Left forelimb (tissue), 1 donor: ENCODE data around the gene ZNF541.
"Not testable (repeated sequence)": the region's sequence is repeated elsewhere in the genome, so short reads cannot be mapped to it uniquely, and the experiment has no call there.

Experiments used
- DNase-seq: peaks from one replicate; pipeline ENCODE4 v3.0.0-alpha.2; 2018; ENCODE audit warnings: low spot score

The ZNF541 gene

DNA sequence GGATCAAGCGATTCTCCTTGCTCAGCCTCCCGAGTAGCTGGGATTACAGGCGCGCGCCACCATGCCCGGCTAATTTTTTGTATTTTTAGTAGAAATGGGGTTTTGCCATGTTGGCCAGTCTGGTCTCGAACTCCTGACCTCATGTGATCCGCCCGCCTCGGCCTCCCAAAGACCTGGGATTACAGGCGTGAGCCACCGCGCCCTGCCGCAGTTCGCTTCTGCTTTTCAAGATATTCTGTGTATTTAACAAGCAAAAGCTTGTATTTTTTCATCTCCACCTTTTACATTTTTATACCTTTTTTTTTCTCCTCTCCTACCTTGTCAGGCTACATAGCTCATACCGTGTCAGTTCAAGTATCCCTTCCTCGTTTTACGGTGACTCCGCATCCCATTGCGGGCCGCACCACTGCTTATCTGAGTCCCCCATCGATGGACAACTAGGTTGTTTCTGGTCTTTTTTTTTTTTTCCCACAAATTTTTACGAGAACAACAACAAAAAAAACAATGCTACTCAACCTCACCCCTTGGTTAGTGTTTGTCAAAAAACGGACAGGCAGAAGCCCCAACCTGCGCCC is 26.8 kb upstream of the ZNF541 start:
- DNase-seq, result not testable (repeated sequence)

DNA sequence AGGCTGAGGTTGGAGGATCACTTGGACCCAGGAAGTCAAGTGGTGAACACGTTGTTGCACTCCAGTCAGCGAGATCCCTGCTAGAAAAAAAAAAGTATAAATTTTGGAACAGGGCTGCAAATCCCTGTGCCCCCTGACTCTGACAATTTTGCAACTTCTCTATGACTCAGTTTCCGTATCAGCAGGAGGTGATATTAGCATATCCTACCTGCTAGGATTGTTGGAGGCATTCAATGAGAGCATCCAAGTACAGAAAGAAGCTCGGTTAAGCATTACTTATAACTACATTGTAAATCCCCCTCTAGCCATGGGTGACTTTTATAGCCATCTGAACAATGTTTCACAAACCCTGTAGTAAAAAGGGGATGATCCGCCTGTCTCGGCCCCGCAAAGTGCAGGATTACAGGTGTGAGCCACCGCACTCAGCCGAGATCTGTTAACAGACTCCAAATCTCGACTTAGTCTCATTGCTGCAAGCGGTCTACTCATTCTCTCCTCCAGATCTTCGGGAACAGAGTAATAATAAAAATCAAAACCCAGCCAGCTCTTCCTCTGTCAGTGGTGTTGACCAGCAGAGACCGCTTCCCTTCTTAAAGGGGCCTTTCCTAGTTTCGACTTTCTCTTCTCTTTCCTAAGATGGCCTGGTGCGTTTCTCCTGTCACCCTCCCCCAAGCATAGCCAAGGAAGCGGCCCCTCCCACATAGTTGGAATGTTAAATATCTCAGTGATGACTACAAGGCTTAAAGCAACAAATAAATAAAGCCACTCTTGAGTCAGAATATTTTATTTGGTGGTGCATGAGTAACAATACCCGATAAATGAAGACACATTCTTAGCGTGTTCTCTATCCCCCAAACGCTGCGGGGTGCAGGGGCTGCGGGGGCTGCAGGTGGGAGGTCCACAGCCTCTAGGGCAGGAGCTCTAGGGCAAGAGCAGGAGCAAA is 25.7 kb upstream of the ZNF541 start:
- no peak for DNase-seq

DNA sequence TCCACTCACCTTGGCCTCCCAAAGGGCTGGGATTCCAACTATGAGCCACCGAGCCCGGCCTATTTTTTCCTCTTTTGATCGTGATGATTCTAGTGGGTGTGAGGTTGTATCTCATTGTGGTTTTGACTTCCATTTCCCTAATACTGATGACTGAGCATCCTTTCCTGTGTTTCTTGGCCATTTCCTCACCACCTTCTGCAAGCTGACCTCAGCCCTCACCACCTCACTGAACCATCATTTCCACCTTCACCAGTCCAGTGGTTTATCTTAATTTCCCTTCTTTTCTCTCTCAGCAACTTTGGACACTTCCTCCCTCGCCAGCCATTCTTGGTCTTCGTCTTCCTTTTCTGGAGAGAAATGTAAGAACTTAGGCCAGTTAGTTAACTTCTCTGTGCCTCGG is 23.0 kb upstream of the ZNF541 start:
- no peak for DNase-seq

DNA sequence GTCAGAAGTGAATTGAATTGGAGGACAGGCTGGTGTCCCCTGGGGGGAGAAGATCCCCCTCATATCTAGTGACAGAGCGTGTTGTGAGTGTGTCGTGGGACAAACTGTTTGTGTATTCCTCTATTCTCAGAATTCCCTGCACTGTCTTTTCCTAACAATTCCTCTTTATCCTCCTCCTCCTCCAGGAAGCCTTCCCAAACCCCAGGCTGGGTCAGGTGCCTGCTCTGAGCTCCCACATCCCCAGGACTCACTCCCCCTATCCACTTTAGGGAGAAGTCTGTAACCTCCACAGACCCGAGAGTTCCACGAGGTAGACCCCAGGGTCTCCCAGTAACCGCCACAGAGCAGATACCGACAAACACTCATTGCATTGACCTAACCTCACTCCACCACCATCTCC is 20.9 kb upstream of the ZNF541 start:
- no peak for DNase-seq

DNA sequence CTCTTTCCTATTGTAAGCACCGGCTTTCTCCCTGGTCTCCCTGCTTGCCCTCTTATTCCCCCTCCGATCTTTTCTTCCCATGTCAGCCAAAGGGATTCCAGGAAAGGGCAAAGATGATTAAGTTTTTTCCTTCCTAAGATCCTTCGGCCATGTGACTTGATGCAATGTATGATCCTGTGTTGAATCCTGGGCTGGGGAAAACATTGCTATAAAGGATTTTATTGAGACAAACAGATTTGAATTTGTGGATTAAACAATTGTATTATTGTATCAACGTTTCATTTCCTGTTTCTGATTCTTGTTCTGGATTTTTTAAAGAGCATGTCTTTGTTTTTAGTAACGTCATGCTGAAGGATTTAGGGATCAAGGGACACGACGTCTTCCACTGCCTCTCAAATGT is 16.9 kb upstream of the ZNF541 start:
- DNase-seq, result no peak

DNA sequence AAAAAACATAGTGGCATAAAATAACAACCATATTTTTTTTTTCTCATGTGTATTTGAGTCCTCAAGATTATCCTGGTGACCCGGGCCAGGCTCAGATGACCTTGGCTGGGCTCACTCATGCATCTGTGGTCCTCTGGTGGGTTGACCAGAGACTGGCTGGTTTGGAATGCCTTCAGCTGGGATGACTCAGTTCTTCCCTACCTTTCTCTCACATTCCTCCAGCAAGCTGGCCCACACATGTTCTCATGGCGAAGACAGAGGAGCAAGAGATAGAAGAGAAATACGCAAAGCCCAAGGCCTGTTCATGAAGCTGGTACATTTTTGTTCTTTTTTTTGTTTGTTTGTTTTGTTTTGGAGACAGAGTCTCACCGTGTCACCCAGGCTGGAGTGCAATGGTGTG is 14.3 kb upstream of the ZNF541 start:
- no peak for DNase-seq

DNA sequence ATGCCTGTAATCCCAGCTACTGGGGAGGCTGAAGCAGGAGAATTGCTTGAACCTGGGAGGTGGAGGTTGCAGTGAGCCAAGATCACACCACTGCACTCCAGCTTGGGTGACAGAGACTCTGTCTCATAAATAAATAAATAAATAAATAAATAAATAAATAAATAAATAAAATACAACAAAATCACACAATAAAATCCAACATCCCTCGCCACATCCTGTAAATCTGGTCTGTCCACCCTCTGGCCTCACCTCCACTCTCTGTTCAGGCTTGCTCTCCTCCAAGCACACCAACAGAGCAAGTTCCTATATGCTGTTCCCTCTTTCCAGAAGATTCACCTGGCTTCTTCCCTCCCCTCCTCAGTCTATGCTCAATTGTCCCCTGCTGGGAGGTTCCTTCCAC is 10.2 kb upstream of the ZNF541 start:
- not testable (repeated sequence) for DNase-seq

DNA sequence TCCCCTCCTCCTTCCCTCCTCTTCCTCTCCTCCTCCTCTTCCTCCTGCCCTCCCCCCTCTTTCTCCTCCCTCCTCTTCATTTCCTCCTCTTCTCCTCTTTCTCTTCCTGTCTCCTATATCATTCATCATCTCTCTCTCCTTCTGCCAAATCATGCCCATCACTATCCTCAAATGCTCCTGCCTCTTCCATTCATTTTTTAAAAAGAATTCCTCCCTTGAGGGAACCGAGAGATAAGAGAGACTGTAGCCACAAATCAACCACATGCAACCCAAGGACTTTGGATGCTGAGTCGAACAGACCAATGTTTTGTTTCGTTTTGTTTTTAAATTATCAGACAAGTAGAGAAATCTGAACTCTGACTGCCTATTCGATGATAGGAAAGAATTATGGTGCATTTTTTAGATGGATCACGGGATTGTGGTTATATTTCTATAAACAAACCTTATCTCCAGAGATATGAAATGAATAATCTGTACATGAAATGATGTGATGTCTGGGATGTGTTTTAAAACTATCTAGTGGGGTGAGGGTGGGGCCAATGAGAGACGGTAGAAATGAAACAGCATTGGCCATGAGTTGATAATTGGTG is 9.5 kb upstream of the ZNF541 start:
- DNase-seq, result no peak

DNA sequence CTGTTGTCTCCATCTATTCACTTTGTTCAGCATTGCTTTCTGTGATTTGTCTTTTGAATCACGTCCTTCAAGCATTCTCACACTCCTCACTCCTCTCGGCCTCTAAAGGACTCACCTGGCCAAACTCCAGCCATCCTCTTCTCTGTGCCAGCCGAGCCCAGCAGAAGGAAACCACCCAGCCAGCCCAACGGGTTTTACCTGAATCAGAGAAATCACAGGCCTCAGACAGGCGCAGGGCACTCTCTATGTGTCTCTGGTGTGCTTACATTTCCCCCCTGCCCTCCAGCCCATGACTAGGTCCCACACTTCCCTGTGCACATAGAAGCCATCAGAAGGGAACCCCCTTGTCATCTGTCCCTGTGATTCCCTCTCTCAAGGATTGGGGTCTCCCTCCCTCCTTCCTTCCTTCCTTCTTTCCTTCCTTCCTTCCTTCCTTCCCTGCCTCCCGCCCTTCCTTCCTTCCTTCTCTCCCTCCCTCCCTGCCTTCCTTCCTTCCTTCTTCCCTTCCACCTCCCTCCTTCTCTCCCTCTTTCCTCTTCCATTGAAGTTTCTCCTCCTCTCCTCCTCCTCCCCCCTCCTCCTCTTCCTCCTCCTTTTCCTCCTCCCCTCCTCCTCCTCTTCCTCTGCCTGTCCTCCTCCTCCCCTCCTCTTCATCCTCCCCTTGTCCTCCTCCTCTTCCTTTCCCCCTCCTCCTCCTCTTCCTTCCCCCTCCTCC is 8.8 kb upstream of the ZNF541 start:
- DNase-seq, result no peak

DNA sequence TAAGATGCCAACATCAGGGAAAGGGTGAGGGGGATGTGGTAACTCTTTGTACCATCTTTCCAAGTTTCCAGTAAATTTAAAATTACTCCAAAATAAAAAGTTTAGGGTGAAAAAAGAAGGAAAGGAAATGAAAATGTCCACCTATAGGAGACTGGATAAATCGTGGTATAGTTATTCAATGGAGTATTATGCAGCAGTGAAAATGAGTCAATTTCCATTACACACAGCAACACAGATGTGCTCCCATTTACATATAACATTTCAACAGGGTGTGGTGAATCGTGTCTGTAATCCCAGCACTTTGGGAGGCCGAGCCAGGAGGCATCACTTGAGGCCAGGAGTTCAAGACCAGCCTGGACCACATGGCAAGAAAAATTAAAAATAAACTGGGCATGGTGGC is 7.4 kb upstream of the ZNF541 start:
- no peak for DNase-seq

DNA sequence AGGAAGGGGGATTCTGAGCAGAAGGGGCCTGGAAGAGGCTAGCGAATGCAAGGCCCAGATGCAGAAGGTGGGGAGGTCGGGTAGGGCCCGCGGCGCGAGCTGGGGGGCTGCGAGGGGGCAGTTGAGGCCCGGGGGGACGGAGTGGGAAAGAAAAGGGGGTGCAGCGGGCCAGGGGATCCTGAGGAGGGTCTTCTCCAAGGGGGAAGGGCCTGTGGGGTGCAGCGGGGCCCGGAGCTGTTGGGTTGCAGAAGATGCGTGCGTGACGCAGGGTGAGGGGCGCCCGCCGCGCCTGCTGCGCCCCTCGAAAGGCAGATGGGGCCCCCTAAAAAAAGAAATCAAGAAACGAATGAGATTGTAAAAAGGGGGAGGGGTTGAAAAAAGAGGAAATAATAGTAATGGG is 313 bp downstream of the ZNF541 start:
- no peak for DNase-seq

DNA sequence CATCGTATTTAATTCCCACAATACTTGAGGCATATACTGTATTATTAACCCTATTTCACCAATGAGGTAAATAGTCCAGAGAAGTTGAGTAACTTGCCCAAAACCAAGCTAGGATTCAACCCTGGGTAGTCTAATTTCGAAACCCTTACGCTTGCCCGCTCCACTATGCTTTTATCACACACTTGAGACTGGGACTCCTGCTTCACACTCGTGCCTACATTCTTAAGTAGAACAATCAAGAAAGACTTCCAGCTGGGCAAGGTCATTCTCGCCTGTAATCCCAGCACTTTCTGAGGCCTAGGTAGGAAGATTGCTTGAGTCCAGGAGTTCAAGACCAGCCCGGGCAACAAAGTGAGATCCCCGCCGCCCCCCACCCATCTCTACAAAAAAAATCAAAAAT is 3.6 kb downstream of the ZNF541 start:
- no peak for DNase-seq

DNA sequence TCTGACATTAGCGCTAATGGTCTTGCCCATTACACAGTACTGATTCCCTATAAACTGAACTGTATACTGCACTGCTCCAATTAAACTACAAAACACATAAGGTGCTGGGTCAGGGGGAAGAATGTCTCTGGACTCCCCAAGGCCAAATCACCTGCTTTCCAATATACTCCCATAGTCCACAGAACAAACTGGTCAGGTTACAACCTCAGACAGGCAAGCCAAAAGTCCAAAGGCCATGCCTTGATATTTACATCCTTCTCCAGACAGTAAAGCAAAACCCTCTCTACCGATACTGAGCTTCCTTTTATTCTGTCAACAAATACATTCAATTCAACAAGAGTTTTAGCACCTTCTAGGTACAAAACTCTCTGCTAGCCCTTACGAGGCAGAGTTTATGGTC is 8.9 kb downstream of the ZNF541 start:
- no peak for DNase-seq

DNA sequence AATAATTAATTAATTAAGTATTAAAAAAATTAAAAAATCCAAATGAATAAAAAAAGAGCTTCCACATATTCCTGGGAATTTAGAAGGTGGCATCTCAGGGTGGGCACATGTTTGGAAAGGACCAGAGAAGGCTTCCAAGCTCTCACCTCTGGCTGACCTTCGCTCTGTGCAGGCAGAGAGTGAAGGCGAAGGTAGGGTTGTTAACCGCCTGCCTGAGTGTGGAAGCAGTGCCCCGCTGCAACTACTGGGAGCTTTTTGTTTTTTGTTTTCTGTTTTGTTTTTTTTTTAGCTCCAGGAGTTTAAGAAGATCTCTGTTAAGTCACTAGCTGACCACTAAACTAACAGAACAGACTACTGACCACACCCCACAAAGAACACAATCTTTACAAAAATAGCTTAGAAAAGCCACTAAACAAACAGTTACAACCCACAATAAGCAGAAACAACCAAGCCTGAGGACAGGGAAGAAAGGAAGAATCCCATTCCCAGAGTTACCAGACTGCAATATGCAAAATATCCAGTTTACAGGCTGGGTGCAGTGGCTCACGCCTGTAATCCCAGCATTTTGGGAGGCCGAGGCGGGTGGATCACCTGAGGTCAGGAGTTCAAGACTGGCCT is 11.4 kb downstream of the ZNF541 start:
- no peak for DNase-seq

DNA sequence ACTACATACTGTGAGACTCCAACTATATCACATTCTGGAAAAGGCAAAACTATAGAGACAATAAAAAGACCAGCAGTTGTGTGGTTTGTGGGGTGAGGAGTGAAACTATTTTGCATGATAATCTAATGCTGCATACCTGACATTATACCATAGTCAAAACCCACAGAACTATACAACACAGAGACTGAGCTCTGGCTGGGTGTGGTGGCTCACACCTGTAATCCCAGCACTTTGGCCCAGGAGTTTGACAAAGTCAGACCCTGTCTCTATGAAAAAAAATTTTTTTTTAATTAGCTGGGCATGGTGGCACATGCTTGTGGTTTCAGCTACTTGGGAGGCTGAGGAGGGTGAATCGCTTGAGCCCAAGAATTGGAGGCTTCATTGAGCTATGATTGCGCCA is 11.9 kb downstream of the ZNF541 start:
- no peak for DNase-seq

DNA sequence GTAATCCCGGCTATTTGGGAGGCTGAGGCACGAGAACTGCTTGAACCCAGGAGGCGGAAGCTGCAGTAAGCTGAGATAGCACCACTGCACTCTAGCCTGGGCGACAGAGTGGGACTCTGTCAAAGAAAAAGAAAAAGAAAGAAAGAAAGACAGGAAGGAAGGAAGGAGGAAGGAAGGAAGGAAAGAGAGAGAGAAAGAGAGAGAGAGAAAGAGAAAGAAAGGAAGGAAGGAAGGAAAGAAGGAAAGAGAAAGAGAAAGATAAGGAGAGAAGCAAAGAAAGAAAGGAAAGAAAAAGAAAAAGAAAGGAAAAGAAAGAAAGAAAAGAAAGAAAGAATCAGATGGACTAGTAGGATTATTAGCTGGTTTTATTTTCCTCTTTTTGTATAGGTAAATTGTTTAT is 22.8 kb downstream of the ZNF541 start:
- DNase-seq, result no peak

DNA sequence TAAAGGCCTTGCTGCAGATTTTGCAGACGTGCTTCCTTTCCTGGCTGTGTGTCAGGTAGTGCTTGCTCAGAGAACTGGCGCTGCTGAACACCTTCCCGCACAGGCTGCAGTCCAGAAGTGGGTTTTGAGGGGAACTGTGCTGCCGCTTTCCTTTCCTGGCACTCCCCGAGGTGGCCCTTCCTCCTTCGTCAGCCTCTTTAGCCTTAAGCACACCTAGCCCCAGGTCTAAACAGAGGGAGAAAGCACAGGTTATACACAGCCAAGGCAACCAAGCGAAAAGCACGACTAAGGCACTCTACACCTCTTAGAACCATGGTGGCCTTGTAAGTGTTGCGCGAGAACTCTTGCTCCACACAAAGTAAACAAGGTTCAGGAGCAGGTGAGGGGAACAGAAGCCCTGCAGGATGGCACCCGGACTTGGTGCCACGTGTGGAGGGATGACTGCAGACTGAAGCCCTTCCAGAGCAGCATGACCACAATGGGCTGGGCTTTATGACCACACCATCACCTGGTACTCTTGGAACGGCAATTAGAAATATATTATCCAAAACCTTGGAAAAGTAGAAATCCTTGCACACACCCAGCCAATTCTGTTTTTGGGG is 23.6 kb downstream of the ZNF541 start:
- no peak for DNase-seq

DNA sequence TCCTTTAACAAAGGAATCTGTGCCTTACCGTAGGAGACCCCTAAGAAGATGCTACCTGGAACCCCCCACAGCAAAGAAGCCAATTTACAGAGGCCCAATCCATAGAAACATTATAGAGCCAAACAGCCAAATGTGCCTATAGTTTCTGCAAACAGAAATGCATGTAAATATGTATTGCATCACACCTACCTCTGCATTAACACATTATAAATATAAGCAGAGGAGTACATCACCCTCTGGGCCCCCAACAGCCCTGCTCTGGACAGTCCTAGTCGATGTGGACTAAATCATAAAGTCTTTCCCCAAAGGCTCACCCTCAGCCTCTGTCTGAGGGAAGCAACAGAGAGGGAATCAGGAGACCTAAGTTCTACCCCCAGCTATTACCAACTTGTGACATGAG is 25.7 kb downstream of the ZNF541 start:
- no peak for DNase-seq

DNA sequence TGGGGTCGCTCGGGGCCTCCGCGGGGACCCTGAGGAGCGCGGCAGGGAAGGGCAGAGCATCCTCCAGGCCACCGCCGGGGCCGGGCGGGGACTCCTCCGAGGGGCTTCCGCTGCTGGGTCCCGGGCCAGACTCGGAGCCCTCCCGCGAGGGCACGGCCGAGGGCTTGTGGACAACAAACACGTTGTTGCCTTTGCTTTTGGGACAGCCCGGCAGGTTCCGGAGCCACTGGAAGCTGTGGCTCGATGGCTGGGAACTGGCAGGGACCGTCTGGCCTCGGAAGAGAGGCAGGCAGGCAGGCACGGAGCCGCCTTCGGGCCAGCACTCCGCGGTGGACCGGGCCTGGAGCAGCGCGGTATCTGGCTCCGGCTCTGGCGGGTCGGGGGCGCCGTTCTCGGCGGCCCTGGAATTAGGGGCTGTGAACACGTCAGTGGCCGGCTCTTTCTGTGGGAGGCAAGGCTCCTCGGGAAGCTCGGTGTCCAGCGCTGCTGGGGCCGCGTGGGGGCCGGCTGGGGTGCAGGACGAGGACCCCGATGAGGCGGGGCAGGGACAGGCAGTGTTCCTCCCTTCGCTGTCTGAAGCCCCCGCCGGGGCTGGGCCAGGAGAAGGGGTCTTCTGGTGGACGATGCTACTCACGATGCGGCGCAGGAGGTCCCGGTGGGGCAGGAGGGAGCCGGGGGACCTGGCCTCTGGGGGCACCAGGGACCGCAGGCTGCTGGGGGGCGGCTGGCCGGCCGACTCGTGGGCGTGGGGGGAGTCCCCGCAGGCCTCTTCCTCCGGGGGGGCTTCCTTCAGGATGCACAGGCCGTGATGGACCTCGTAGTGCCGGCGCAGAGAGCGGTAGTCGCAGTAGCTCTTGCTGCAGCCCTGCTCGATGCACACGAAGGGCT is 27.6 kb downstream of the ZNF541 start:
- no peak for DNase-seq

DNA sequence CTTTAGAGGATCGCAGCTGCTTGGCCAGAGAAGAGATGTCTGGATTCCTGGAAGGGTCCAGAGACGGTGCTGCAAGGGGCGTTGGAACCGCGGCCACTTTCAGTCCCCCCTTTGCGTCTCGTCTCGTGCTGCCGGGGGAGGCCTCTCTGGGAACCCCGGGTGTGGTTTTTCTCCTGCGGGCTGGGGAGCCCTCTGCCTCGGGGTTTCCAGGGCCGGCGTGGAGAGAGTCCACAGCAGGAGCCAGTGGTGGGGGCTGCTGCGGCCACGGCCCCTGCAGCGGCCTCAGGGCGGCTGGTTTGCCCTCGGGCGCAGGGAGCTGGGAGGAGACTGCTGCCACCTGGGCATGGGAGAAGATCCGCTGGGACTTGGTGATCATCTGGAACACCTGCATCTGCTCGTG is 28.5 kb downstream of the ZNF541 start:
- DNase-seq, result no peak

DNA sequence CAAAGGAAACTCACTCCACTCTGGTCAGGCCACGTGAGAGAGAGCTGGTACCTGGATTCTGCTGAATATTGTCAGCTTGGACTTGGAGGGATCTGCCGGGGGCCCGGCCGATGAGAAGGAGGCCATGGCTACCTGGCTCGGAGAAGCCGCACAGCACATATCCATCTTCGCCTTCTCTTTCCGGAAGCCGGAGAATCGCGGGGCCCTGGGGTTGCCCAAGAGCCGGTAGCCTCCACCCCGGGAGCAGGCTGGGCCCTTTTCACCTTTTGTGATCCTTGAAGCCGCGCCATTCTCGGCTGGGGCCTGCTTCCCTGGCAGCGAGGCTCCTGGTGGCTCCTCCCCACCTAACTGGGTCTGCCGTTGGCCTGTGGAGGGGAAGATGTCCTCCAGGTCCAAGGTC is 28.9 kb downstream of the ZNF541 start:
- DNase-seq, result no peak
